ENCODE data around the gene ZNF283.

DNA sequence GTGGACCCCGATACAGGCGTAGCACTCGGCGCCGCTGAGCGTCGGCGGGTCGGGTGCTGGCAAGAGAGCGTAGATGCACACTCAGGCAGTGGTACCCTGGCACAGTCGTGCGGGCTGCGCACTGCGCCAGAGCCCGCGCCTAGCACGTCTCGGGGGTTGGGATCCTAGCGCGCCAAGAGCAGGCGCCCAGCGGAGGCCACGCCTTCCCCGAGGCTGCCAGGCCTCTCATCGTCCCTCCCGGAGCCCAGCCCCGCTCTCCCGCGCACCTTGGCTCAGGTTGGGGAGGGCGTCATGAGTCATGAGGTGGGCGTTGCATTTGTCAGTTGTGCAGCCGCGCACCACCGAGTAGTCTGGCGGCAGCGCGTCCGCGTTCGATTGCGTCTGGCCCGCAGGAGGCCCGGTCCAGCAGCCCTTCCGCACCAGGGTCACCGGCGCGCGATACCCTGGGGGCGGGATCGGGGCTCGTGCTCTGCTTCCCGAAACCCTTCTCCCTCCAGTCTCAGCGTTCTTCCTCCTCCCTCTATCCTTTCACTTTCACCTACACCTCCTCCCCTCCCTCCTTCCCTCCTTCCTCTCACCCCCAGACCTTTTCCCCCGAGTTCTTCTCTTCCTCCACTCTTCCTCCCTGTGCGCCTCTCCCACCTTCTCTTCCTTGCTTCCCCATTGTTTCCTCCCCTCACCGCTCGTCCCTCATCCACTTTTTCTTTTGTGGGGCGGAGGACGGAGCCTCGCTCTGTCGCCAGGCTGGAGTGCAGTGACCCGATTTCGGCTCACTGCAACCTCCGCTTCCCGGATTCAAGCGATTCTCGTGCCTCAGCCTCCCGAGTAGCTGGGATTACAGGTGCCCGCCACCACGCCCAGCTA, 28.3 kb upstream of the ZNF283 start:
- no peak for TF ChIP-seq CTCF (IDR thresholded peaks at IDR 0.05)
- TF ChIP-seq POLR2A (IDR thresholded peaks at IDR 0.05) = no peak
- peak in 1 of 2 donors; percentile 78 for TF ChIP-seq POLR2AphosphoS5 (IDR thresholded peaks at IDR 0.05; ENCODE audit: insufficient read depth in 1 of 2, low read depth in 1 of 2)
